Lung (tissue), 12 donors: ENCODE data around the gene OMA1. TPM values are rescaled to one million over a fixed set of nuclear protein-coding genes. Genes with fewer than 3 reads are reported as not detected.

Experiments used
- ATAC-seq: fragments of 200-7000 bp; cut with Tn5 transposase; one replicate; pipeline ENCODE4 v1.9.1; 2020; ENCODE audit warnings: moderate number of reproducible peaks; ENCODE audit not compliant: insufficient read depth, low FRiP score
- DNase-seq, 3 donors: peaks; one replicate each; pipeline ENCODE4 v3.0.0-alpha.2; 2013 to 2017
- H3K27ac ChIP-seq, 2 donors: one replicate each; pipeline ENCODE4 v1.5.1; 2013; ENCODE audit warnings: mild to moderate bottlenecking in 2 of 2, moderate library complexity in 2 of 2, control low read depth in 1 of 2, inconsistent platforms in 1 of 2, low read depth in 1 of 2, low read length in 1 of 2
- H3K27me3 ChIP-seq, 3 donors: one replicate each; pipeline ENCODE4 v1.5.1; 2013; ENCODE audit warnings: low read length in 2 of 3; ENCODE audit not compliant: control insufficient read depth in 3 of 3, insufficient read depth in 3 of 3
- H3K36me3 ChIP-seq, 4 donors: one replicate each; pipeline ENCODE4 v1.5.1; 2013; ENCODE audit warnings: low read length in 4 of 4, mild to moderate bottlenecking in 1 of 4, moderate library complexity in 1 of 4; ENCODE audit not compliant: control insufficient read depth in 4 of 4, insufficient read depth in 4 of 4
- H3K4me1 ChIP-seq, 5 donors: one replicate each; pipeline ENCODE4 v1.5.1; 2013; ENCODE audit warnings: low read length in 5 of 5, mild to moderate bottlenecking in 2 of 5, moderate library complexity in 1 of 5; ENCODE audit not compliant: control insufficient read depth in 5 of 5, insufficient read depth in 5 of 5
- H3K4me3 ChIP-seq: one replicate; pipeline ENCODE4 v1.5.1; 2013; ENCODE audit warnings: mild to moderate bottlenecking, control low read depth, moderate library complexity
- H3K9ac ChIP-seq, 2 donors: one replicate each; pipeline ENCODE4 v1.5.1; 2013; ENCODE audit warnings: low read length in 2 of 2, control low read depth in 1 of 2; ENCODE audit not compliant: insufficient read depth in 1 of 2
- H3K9me3 ChIP-seq, 4 donors: one replicate each; pipeline ENCODE4 v1.5.1; 2013; ENCODE audit warnings: low read length in 3 of 4, mild to moderate bottlenecking in 1 of 4, moderate library complexity in 1 of 4; ENCODE audit not compliant: control insufficient read depth in 4 of 4, insufficient read depth in 3 of 4
- WGBS, 2 donors: extraction: QIAGEN DNeasy Blood & Tissue Kit; methylation state at CpG; one replicate each; pipeline ENCODE4 v1.1.7; 2013; 5-methylcytosine and 5-hydroxymethylcytosine counted together
- polyA plus RNA-seq, 2 donors: library from polyadenylated mRNA; stranded (reverse); fragments of 200-250 nt; gene quantifications; one replicate each; pipeline ENCODE4 v1.2.1, GENCODE V29; 2013
- total RNA-seq, 2 donors: library from RNA; depleted of rRNA in 1 of 2; stranded (reverse); fragments of >200 nt in 1 of 2; gene quantifications; one replicate each; pipeline ENCODE4 v1.2.1, GENCODE V29; 2014 to 2021
- TF ChIP-seq, protein P1 (sequence below): IDR thresholded peaks from 2 replicates; pipeline ENCODE4 v1.5.1; 2012; ENCODE audit warnings: mild to moderate bottlenecking; ENCODE audit errors: control extremely low read depth, extremely low read depth
- donor health status: control.
- donor health status: control.
- donor health status: Bipolar disorder and iron deficiency.
- donor health status: healthy.
- donor health status: DM: yes; HTN: yes; CAD: no.

Gene OMA1
- total and polyA plus RNA-seq, 4 donors, result 13.2 to 52.1 (median 23.3) TPM

DNA sequence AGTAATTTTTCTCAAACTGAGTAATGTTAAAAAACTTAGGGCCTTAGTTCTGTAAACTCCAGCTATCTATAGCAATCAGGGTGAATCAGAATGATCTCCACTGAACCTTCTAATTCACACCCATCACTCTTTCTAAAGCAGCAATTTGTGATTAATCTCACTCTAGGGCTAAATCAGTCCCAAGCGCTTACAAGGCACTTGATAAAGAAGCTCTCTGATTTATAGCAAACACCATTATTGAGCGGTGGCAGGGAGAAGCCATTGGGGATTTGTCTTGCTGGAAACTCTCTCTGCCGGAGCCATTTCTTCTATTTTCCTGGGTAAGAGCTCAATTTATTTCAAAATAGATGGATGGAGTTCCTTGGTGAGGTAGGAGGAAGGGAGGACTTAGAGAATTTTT, 77.0 kb downstream of the OMA1 start:
- no peaks in the 10 kb centered on the region for H3K27me3 ChIP-seq
- no peak overlapping the region for H3K4me3 ChIP-seq
- no peaks in the 10 kb centered on the region for H3K9me3 ChIP-seq
- TF ChIP-seq, protein P1, sequence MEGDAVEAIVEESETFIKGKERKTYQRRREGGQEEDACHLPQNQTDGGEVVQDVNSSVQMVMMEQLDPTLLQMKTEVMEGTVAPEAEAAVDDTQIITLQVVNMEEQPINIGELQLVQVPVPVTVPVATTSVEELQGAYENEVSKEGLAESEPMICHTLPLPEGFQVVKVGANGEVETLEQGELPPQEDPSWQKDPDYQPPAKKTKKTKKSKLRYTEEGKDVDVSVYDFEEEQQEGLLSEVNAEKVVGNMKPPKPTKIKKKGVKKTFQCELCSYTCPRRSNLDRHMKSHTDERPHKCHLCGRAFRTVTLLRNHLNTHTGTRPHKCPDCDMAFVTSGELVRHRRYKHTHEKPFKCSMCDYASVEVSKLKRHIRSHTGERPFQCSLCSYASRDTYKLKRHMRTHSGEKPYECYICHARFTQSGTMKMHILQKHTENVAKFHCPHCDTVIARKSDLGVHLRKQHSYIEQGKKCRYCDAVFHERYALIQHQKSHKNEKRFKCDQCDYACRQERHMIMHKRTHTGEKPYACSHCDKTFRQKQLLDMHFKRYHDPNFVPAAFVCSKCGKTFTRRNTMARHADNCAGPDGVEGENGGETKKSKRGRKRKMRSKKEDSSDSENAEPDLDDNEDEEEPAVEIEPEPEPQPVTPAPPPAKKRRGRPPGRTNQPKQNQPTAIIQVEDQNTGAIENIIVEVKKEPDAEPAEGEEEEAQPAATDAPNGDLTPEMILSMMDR, result no peak
- no peak overlapping the region for H3K27ac ChIP-seq
- no peak for DNase-seq
- H3K9ac ChIP-seq, result no peak overlapping the region
- no peak for ATAC-seq
- 79 to 84% methylated on average over 3 of the region's 3 CpGs for WGBS, 2 donors
- H3K36me3 ChIP-seq, result peaks cover 0 to 5% (median 0%) of the 10 kb centered on the region in 4 donors
- H3K4me1 ChIP-seq, result peaks cover 0 to 3% (median 0%) of the 10 kb centered on the region in 5 donors

DNA sequence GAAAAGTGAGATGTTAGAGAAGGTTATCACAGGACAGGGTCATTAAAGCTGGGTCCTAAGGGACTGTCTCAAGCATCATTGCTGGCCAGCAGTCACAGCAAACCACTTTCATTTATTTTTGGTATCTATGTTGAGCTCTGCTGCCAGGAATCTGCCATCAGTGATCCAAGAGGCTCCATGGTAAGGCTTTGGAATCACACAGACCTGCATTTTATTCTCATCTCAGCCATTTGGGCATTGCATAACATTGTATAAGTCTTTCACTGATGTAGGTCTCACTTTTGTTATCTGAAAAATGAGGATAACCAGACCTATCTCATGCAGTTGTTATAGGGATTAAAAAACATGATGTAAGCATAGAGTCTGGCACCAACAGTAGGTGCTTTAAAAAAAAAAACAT, 77.5 kb downstream of the OMA1 start:
- no peaks in the 10 kb centered on the region for H3K9me3 ChIP-seq
- H3K4me3 ChIP-seq, result no peak overlapping the region
- no peak overlapping the region for H3K9ac ChIP-seq
- H3K27me3 ChIP-seq, result no peaks in the 10 kb centered on the region
- no peak for ATAC-seq
- peaks cover 0 to 3% (median 0%) of the 10 kb centered on the region in 5 donors for H3K4me1 ChIP-seq
- DNase-seq, result no peak
- no peak overlapping the region for H3K27ac ChIP-seq
- H3K36me3 ChIP-seq, result peaks cover 0 to 5% (median 0%) of the 10 kb centered on the region in 4 donors
- TF ChIP-seq, protein P1, result no peak

- peaks cover 0 to 5% (median 0%) of the 10 kb centered on the region in 4 donors for H3K36me3 ChIP-seq
- H3K4me1 ChIP-seq, result peaks cover 0 to 3% (median 0%) of the 10 kb centered on the region in 5 donors
- TF ChIP-seq, protein P1, result no peak
- no peak for ATAC-seq
- no peak for DNase-seq
- H3K27me3 ChIP-seq, result no peaks in the 10 kb centered on the region
- H3K9ac ChIP-seq, result no peak overlapping the region
- no peak overlapping the region for H3K27ac ChIP-seq
- 71 to 76% methylated on average over 5 of the region's 5 CpGs for WGBS, 2 donors
- no peak overlapping the region for H3K4me3 ChIP-seq
- H3K9me3 ChIP-seq, result no peaks in the 10 kb centered on the region
Observed at GRCh38 chr1:58468612-58469011, 77.9 kb downstream of the OMA1 start.

DNA sequence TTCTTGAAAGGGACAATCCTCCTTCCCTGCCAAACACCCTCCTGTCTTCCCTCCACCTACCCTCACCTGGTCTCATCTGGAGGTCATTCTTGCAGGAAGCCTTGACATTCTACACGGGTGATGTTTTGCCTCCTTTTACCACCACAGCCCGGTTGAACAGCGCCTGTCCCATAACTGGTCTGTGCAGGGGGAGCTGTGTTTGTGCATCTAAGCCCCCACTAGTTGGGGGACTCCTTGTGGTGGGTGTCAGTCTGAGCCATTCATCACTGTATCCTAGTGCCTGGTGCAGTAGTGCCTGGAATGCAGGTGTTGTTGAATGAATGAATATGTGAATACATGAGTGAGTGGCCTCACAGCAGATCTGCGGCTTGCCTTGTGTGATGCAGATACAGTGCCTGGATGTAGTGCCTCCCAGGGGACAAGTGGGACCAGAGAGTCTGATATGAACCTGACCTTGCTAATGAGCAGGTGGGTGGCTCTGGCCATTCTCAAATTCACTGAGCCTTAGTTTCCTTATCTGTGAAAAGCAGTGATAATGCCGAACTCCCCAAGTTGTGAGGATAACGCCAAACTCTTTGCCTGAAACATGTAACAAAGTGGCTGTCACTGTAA, 79.8 kb downstream of the OMA1 start:
- no peak for DNase-seq
- TF ChIP-seq, protein P1, result no peak
- H3K27ac ChIP-seq, result no peak overlapping the region
- no peak overlapping the region for H3K9ac ChIP-seq
- H3K36me3 ChIP-seq, result peaks cover 0 to 5% (median 0%) of the 10 kb centered on the region in 4 donors
- H3K27me3 ChIP-seq, result no peaks in the 10 kb centered on the region
- no peaks in the 10 kb centered on the region for H3K9me3 ChIP-seq
- no peak for ATAC-seq
- H3K4me1 ChIP-seq, result peaks cover 0 to 3% (median 0%) of the 10 kb centered on the region in 5 donors
- no peak overlapping the region for H3K4me3 ChIP-seq
- WGBS, 2 donors, result 85 to 89% methylated on average over 6 of the region's 6 CpGs
